ENCODE results near the gene ARID5B. TPM values are rescaled to one million over a fixed set of nuclear protein-coding genes. Genes with fewer than 3 reads are reported as not detected.

Gene ARID5B
- total RNA-seq, 2 experiments from 2014 or later = 49.2 to 51.3 TPM

- H3K36me3 Mint-ChIP-seq (ENCODE audit: low read depth) = no peaks in the 10 kb centered on the region
Measured at GRCh38 chr10:62021978-62022802, 120.7 kb downstream of the ARID5B start.

GRCh38 chr10:62022830-62023229 lies 121.3 kb downstream of the ARID5B start:
- Histone ChIP-seq H3K4me3 (ENCODE audit: low read length) (no peak overlapping the region), H3K27me3 (ENCODE audit: control insufficient read depth in 1 of 2, insufficient read depth in 2 of 2, low read length in 2 of 2) (no peaks in the 10 kb centered on the region), H3K36me3 (ENCODE audit: insufficient read depth, low read length) (peaks cover 7% of the 10 kb centered on the region), H3K27ac (ENCODE audit: low read depth in 1 of 2, low read length in 2 of 2) (no peak overlapping the region), H3K9me3 (ENCODE audit: control insufficient read depth in 1 of 2, insufficient read depth in 1 of 2, low read length in 2 of 2) (no peaks in the 10 kb centered on the region), H3K4me1 (ENCODE audit: insufficient read depth, low read length) (peaks cover 9% of the 10 kb centered on the region)
- H3K4me3 Mint-ChIP-seq = no peak overlapping the region
- peaks cover 89% of the 10 kb centered on the region for H3K4me1 Mint-ChIP-seq (ENCODE audit: low read depth)
- no peaks in the 10 kb centered on the region for H3K36me3 Mint-ChIP-seq (ENCODE audit: low read depth)
- ChIA-PET POLR2A (interaction anchor here (1.4 to 1.5 kb wide), 3 partner anchors 16 to 119 kb away, joined by 3 to 4 read pairs (median 3); no protein-coding TSS in a partner anchor), CTCF (interaction anchor here (1.1 kb wide), 1 partner anchor 16 kb away, joined by 3 read pairs; no protein-coding TSS in a partner anchor)
- H3K27me3 Mint-ChIP-seq = no peaks in the 10 kb centered on the region
- no peaks in the 10 kb centered on the region for H3K9me3 Mint-ChIP-seq
- no peak for ATAC-seq (ENCODE audit: poor library complexity)
- no peak for TF ChIP-seq CTCF (IDR thresholded peaks at IDR 0.05)
- peak overlapping the region; percentile 12 for H3K27ac Mint-ChIP-seq
- intact Hi-C loops (cut with DNase I, micrococcal nuclease) = no loop called here
- no peak for DNase-seq

More at GRCh38 chr10:62021978-62022802, 120.7 kb downstream of the ARID5B start:
- no peak for ATAC-seq (ENCODE audit: poor library complexity)
- no peak overlapping the region for H3K27ac ChIP-seq (ENCODE audit: low read depth in 1 of 2, low read length in 2 of 2)
- ChIA-PET CTCF (interaction anchor here (0.7 to 2.0 kb wide), 3 partner anchors 7 to 129 kb away, joined by 3 to 6 read pairs (median 4); no protein-coding TSS in a partner anchor), POLR2A (interaction anchor here (1.3 to 1.5 kb wide), 4 partner anchors 9 to 119 kb away, joined by 3 to 4 read pairs (median 4); no protein-coding TSS in a partner anchor)
- peaks cover 3% of the 10 kb centered on the region for H3K36me3 ChIP-seq (ENCODE audit: insufficient read depth, low read length)
- no peaks in the 10 kb centered on the region for H3K9me3 ChIP-seq (ENCODE audit: control insufficient read depth in 1 of 2, insufficient read depth in 1 of 2, low read length in 2 of 2)
- peaks cover 10% of the 10 kb centered on the region for H3K4me1 ChIP-seq (ENCODE audit: insufficient read depth, low read length)
- H3K27me3 ChIP-seq (ENCODE audit: control insufficient read depth in 1 of 2, insufficient read depth in 2 of 2, low read length in 2 of 2) = no peaks in the 10 kb centered on the region
- Mint-ChIP-seq H3K4me1 (ENCODE audit: low read depth) (peaks cover 90% of the 10 kb centered on the region), H3K27me3 (no peaks in the 10 kb centered on the region), H3K4me3 (no peak overlapping the region), H3K27ac (peak overlapping the region; percentile 12), H3K9me3 (no peaks in the 10 kb centered on the region)
- H3K4me3 ChIP-seq (ENCODE audit: low read length) = no peak overlapping the region
- DNase-seq = no peak
- no peak for TF ChIP-seq CTCF (IDR thresholded peaks at IDR 0.05)
- intact Hi-C loops (cut with DNase I, micrococcal nuclease) = no loop called here

DNA sequence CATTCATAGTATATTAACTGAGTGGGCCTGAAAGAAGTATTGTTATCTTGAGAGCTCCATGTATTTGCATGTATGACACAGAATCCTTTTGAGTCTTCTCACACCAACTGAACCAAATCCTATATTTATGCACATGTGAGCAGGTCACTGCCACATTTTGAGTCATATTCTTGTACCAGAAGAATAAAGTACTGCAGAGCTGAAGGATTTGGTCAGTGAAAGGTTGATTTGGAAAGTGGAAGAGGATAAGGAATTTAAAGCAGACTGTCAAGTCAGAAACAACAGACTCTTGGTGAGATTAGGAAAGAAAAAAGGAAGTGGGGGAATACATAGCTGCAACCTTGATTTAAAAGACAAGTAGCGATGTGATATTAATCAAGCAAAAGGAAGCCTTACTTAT lies 121.8 kb downstream of the ARID5B start:
- Histone ChIP-seq H3K4me3 (ENCODE audit: low read length) (no peak overlapping the region), H3K4me1 (ENCODE audit: insufficient read depth, low read length) (peaks cover 9% of the 10 kb centered on the region), H3K9me3 (ENCODE audit: control insufficient read depth in 1 of 2, insufficient read depth in 1 of 2, low read length in 2 of 2) (no peaks in the 10 kb centered on the region), H3K27ac (ENCODE audit: low read depth in 1 of 2, low read length in 2 of 2) (no peak overlapping the region), H3K36me3 (ENCODE audit: insufficient read depth, low read length) (peaks cover 12% of the 10 kb centered on the region), H3K27me3 (ENCODE audit: control insufficient read depth in 1 of 2, insufficient read depth in 2 of 2, low read length in 2 of 2) (no peaks in the 10 kb centered on the region)
- H3K4me3 Mint-ChIP-seq = no peak overlapping the region
- POLR2A ChIA-PET = interaction anchor here (1.4 to 1.5 kb wide), 2 partner anchors 15 to 120 kb away, joined by 3 to 4 read pairs; no protein-coding TSS in a partner anchor
- no peaks in the 10 kb centered on the region for H3K9me3 Mint-ChIP-seq
- H3K36me3 Mint-ChIP-seq (ENCODE audit: low read depth) = peaks cover 2% of the 10 kb centered on the region
- DNase-seq (no peak), ATAC-seq (ENCODE audit: poor library complexity) (no peak)
- H3K4me1 Mint-ChIP-seq (ENCODE audit: low read depth) = peaks cover 87% of the 10 kb centered on the region
- intact Hi-C loops (cut with DNase I, micrococcal nuclease) = no loop called here
- no peak for TF ChIP-seq CTCF (IDR thresholded peaks at IDR 0.05)
- no peaks in the 10 kb centered on the region for H3K27me3 Mint-ChIP-seq
- CTCF ChIA-PET = interaction anchor here (1.1 kb wide), 1 partner anchor 16 kb away, joined by 3 read pairs; no protein-coding TSS in a partner anchor
- peak overlapping the region; percentile 12 for H3K27ac Mint-ChIP-seq
